C4-2B (cell line): ENCODE results near the gene DISP3.

Source experiments
- CTCF ChIP-seq: fragments of 450-650 bp; conservative IDR thresholded peaks from 2 replicates; pipeline ENCODE4 v1.5.1; 2017; ENCODE audit warnings: mild to moderate bottlenecking
- ZFX ChIP-seq: fragments of 450-650 bp; IDR thresholded peaks from 2 replicates; pipeline ENCODE4 v1.6.1; 2017

- peak; percentile 94 for TF ChIP-seq CTCF
- TF ChIP-seq ZFX = no peak
Observed at GRCh38 chr1:11478571-11479374, at the start of gene DISP3.
